ENCODE measurements around the gene SEMA3G.

GRCh38 chr3:52392216-52392930, 52.5 kb downstream of the SEMA3G start:
- no peak for TF ChIP-seq POLR2A (IDR thresholded peaks at IDR 0.05)
- TF ChIP-seq CTCF (IDR thresholded peaks at IDR 0.05) = no peak

All from uterus (tissue), 2 donors.